Activated CD4-positive, alpha-beta T cell treated with anti-CD3 and anti-CD28 coated beads for 36 hours (primary cell): ENCODE measurements around the gene SLC16A4. TPM values are rescaled to one million over a fixed set of nuclear protein-coding genes. Genes with fewer than 3 reads are reported as not detected.
"Not testable (repeated sequence)": the region's sequence is repeated elsewhere in the genome, so short reads cannot be mapped to it uniquely, and the experiment has no call there.

ENCODE experiments used
- ATAC-seq: fragments of 200-7000 bp; cut with Tn5 transposase; one replicate; pipeline ENCODE4 v1.10.0; 2021; ENCODE audit warnings: mild to moderate bottlenecking, moderate library complexity
- CTCF ChIA-PET: fragments of 350-600 bp; sonication (Branson Sonifier 250); formaldehyde crosslinking; loops from one replicate; lab custom pipeline; 2021; ENCODE audit warnings: antibody characterized with exemption; lab: Charles Lee
- POLR2A ChIA-PET: fragments of 350-600 bp; sonication (Branson Sonifier 250); formaldehyde crosslinking; loops from one replicate; lab custom pipeline; 2021; ENCODE audit warnings: antibody characterized with exemption, inconsistent platforms; lab: Charles Lee
- DNase-seq: peaks from one replicate; pipeline ENCODE4 v3.0.0-alpha.2; 2020
- H3K27ac Mint-ChIP-seq: one replicate; pipeline ENCODE4 v1.8.0; 2021; ENCODE audit warnings: mixed read lengths
- H3K27me3 Mint-ChIP-seq: one replicate; pipeline ENCODE4 v1.8.0; 2021; ENCODE audit warnings: mixed read lengths
- H3K36me3 Mint-ChIP-seq: one replicate; pipeline ENCODE4 v1.8.0; 2021; ENCODE audit warnings: low read depth, mixed read lengths
- H3K4me1 Mint-ChIP-seq: one replicate; pipeline ENCODE4 v1.8.0; 2021; ENCODE audit warnings: mixed read lengths
- H3K4me3 Mint-ChIP-seq: one replicate; pipeline ENCODE4 v1.8.0; 2021; ENCODE audit warnings: mild to moderate bottlenecking, moderate library complexity, mixed read lengths
- H3K9me3 Mint-ChIP-seq: one replicate; pipeline ENCODE4 v1.8.0; 2021; ENCODE audit warnings: low read depth, mixed read lengths
- intact Hi-C, 2 experiments: fragments of 100-400 bp; cut with DNase I in 1 of 2; cut with micrococcal nuclease in 1 of 2; formaldehyde crosslinking; loops; one replicate each; pipeline versions ENCODE4 v1.14.2 to v1.15.1; 2022 to 2024; cut with DNase I, micrococcal nuclease
- total RNA-seq, 2 experiments: library from RNA; stranded (reverse); gene quantifications; one replicate each; pipeline ENCODE4 v1.2.3, GENCODE V29; 2021

Gene SLC16A4
- total RNA-seq, 2 experiments from 2014 or later, result 0.14 to 0.44 TPM

DNA sequence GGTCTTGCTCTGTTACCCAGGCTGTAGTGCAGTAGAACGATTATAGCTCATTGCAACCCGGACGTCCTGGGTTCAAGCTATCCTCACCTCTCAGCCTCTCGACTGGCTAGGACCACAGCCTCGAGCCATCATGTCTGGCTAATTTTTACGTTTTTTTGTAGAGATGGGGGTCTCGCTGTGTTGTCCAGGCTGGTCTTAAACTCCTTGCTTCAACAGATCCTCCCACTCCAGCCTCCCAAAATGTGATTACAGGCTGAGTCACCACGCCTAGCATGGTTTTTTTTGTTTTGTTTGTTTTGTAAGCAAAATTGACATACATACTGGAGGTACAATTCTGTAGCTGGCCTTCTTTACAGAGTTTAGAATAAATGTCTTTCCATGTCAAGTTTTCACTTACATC, 17.7 kb upstream of the SLC16A4 start:
- Mint-ChIP-seq H3K36me3 (peaks cover 17% of the 10 kb centered on the region), H3K27me3 (no peaks in the 10 kb centered on the region), H3K27ac (no peak overlapping the region), H3K4me3 (peak overlapping the region; percentile 98), H3K4me1 (peaks cover 17% of the 10 kb centered on the region), H3K9me3 (no peaks in the 10 kb centered on the region)
- intact Hi-C loops, result loop anchor here in 1 of 2 experiments (10.0 kb wide), 1 partner anchor 376 kb away; no protein-coding TSS in a partner anchor
- ChIA-PET CTCF (interaction anchor here (0.8 to 9.7 kb wide), 18 partner anchors 9 to 205 kb away, joined by 3 to 94 read pairs (median 4); partner anchors contain the start of gene RBM15), POLR2A (interaction anchor here (2.3 kb wide), 1 partner anchor 70 kb away, joined by 15 read pairs; the partner anchor contains the start of gene RBM15)
- ATAC-seq, result no peak
- DNase-seq, result no peak

DNA sequence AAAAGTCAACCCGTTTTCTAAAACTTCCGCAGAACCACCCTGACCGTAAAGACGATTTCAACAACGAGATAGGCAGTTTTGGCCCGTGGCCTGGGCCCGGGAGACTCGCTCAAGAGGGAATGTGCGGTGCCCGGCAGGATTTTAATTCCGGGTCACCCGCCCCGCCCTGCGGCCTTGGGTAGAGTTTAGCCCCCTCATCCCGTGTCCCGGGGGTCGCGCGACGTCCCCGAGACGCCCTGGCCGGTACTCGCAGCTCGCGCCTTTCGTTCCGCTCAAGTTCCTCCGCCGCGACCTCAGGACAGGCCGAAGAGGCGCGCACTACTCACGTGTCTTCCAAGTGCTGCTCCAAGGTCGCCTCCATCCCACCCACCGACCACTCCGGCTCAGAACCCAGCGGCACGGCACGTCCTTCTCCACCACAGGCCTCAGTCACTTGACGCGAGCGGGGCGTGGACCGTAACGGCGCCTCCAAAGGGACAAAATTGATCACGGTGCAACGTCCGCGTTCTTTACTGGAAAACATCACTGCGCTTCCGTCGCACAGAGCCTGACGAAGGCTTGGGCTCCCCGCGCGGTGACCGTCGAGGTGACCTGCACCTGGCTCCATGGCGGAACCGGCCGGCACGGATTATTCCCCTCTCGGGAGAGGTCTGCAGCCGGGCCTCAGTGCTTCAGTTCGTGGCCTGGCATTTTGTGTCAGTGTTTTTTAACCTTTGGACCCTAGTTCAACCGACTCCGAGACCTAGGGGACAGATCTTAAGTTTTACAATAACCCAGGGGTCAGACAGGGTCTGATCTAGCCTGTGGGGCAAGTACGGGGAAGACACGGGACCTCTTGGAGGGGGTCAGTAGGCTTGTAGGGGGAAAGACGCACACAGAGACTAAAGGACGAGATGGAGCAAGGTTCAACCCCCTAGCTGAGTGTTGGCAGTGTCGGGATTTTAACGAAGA, 16.7 kb upstream of the SLC16A4 start, which contains the start of gene LAMTOR5:
TSS of gene LAMTOR5 (minus strand) at position 435 of the 951 bp plus-strand sequence. CDS start at position 361, 74 bp downstream.
- H3K9me3 Mint-ChIP-seq, result no peaks in the 10 kb centered on the region
- intact Hi-C loops, result loop anchor here (1.0 to 10.0 kb wide), 7 partner anchors 53 to 377 kb away; partner anchors contain the start of genes KCNC4 (in 1 of the 2) and STRIP1 (in 1 of the 2)
- H3K36me3 Mint-ChIP-seq, result peaks cover 17% of the 10 kb centered on the region
- DNase-seq, result peak; percentile 95
- peak within 1 kb of the TSS; percentile 98 for H3K4me3 Mint-ChIP-seq
- ChIA-PET CTCF (interaction anchor here (0.8 to 9.7 kb wide), 11 partner anchors 8 to 204 kb away, joined by 3 to 94 read pairs (median 6); partner anchors contain the start of gene RBM15), POLR2A (interaction anchor here (1.3 to 2.3 kb wide), 2 partner anchors 12 to 69 kb away, joined by 3 to 15 read pairs; partner anchors contain the start of gene RBM15)
- peak within 1 kb of the TSS; percentile 100 for H3K27ac Mint-ChIP-seq
- H3K27me3 Mint-ChIP-seq, result no peaks in the 10 kb centered on the region
- ATAC-seq, result peak; percentile 93
- peaks cover 17% of the 10 kb centered on the region for H3K4me1 Mint-ChIP-seq

DNA sequence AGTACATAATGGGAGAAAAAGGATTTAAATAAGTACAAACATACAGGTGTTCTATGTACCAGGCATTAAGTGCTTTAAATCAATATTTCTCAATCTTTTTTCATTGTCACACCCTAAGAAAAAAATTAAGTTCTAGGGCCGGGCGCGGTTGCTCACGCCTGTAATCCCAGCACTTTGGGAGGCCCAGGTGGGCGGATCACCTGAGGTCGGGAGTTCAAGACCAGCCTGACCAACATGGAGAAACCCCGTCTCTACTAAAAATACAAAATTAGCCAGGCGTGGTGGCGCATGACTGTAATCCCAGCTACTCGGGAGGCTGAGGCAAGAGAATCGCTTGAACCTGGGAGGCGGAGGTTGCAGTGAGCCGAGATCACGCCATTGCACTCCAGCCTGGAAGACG, 15.6 kb upstream of the SLC16A4 start:
- H3K27me3 Mint-ChIP-seq, ATAC-seq, H3K9me3 Mint-ChIP-seq, DNase-seq: not testable (repeated sequence)
- Mint-ChIP-seq H3K36me3 (peaks cover 19% of the 10 kb centered on the region), H3K27ac (peak overlapping the region; percentile 100), H3K4me1 (peaks cover 17% of the 10 kb centered on the region), H3K4me3 (peak overlapping the region; percentile 98)
- POLR2A ChIA-PET, result interaction anchor here (1.3 kb wide), 1 partner anchor 10 kb away, joined by 3 read pairs; no protein-coding TSS in a partner anchor
- intact Hi-C loops, result loop anchor here in 1 of 2 experiments (2.0 to 10.0 kb wide), 2 partner anchors 198 to 378 kb away; no protein-coding TSS in a partner anchor
- CTCF ChIA-PET, result interaction anchor here (1.2 kb wide), 1 partner anchor 54 kb away, joined by 6 read pairs; no protein-coding TSS in a partner anchor

DNA sequence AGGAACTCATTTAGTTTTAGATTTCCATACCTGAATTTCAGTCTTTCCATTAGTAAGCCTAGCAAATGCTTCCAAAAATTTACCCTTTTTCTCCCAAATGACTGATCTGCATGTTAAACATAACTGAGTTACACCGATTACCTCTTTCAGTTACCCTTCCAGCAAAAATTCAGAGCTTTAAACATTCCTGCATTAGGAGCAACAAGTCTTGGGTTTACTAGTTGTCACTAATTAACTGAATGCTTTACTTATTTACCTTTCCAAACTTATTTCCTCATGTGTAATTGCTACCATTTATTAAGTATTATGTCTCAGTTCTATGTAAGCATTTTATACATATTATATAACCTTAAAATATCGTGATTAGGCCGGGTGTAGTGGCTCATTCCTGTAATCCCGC, 13.6 kb upstream of the SLC16A4 start:
- Mint-ChIP-seq H3K27me3 (no peaks in the 10 kb centered on the region), H3K36me3 (peaks cover 28% of the 10 kb centered on the region), H3K4me3 (no peak overlapping the region), H3K4me1 (peaks cover 17% of the 10 kb centered on the region), H3K27ac (no peak overlapping the region), H3K9me3 (no peaks in the 10 kb centered on the region)
- POLR2A ChIA-PET, result interaction anchor here (0.6 to 0.7 kb wide), 2 partner anchors 55 to 493 kb away, joined by 3 to 5 read pairs; no protein-coding TSS in a partner anchor
- ATAC-seq, result no peak
- intact Hi-C loops, result loop anchor here in 1 of 2 experiments (10.0 kb wide), 1 partner anchor 380 kb away; no protein-coding TSS in a partner anchor
- no peak for DNase-seq
- CTCF ChIA-PET, result interaction anchor here (0.6 to 2.2 kb wide), 5 partner anchors 9 to 289 kb away, joined by 3 to 6 read pairs (median 3); partner anchors contain the start of gene RBM15

- no peaks in the 10 kb centered on the region for H3K9me3 Mint-ChIP-seq
- H3K4me3 Mint-ChIP-seq, result no peak overlapping the region
- H3K27me3 Mint-ChIP-seq, result no peaks in the 10 kb centered on the region
- DNase-seq (no peak), ATAC-seq (no peak)
- CTCF ChIA-PET, result interaction anchor here (0.5 to 2.2 kb wide), 5 partner anchors 9 to 207 kb away, joined by 3 to 6 read pairs (median 4); no protein-coding TSS in a partner anchor
- H3K36me3 Mint-ChIP-seq, result peaks cover 28% of the 10 kb centered on the region
- H3K27ac Mint-ChIP-seq, result no peak overlapping the region
- POLR2A ChIA-PET, result interaction anchor here (0.6 kb wide), 1 partner anchor 64 kb away, joined by 6 read pairs; no protein-coding TSS in a partner anchor
- intact Hi-C loops, result loop anchor here in 1 of 2 experiments (10.0 kb wide), 1 partner anchor 381 kb away; no protein-coding TSS in a partner anchor
- peaks cover 14% of the 10 kb centered on the region for H3K4me1 Mint-ChIP-seq
Observed at GRCh38 chr1:110403805-110404204, 13.0 kb upstream of the SLC16A4 start.

- H3K4me1 Mint-ChIP-seq, ATAC-seq, H3K9me3 Mint-ChIP-seq, H3K27ac Mint-ChIP-seq, H3K4me3 Mint-ChIP-seq, DNase-seq, H3K27me3 Mint-ChIP-seq, intact Hi-C loops: not testable (repeated sequence)
- peaks cover 33% of the 10 kb centered on the region for H3K36me3 Mint-ChIP-seq
- ChIA-PET POLR2A (interaction anchor here (1.3 kb wide), 1 partner anchor 10 kb away, joined by 3 read pairs; no protein-coding TSS in a partner anchor), CTCF (interaction anchor here (1.1 to 1.6 kb wide), 2 partner anchors 64 to 189 kb away, joined by 3 read pairs; no protein-coding TSS in a partner anchor)
Observed at GRCh38 chr1:110396259-110396958, 5.6 kb upstream of the SLC16A4 start.

DNA sequence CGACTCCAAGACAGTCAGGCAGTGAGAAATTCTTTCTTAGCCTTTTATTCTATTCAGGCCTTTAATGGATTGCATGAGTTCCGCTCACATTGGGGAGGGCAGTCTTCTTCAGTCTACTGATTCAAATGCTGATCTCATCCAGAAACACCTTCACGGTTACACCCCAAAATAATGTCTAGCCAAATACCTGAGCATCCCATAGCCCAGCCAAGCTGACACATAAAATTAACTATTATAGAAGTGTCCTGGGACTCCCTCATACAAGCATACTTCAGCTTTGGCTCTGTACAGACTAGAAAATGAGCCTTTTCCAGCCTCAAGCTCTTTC, 3.6 kb upstream of the SLC16A4 start:
- Mint-ChIP-seq H3K27ac (no peak overlapping the region), H3K4me3 (no peak overlapping the region), H3K36me3 (peaks cover 24% of the 10 kb centered on the region), H3K4me1 (no peaks in the 10 kb centered on the region), H3K27me3 (no peaks in the 10 kb centered on the region), H3K9me3 (no peaks in the 10 kb centered on the region)
- CTCF ChIA-PET, result no interaction called here
- DNase-seq, result no peak
- intact Hi-C loops, result no loop called here
- POLR2A ChIA-PET, result no interaction called here
- ATAC-seq, result no peak

GRCh38 chr1:110393691-110394492, 3.1 kb upstream of the SLC16A4 start:
- H3K27ac Mint-ChIP-seq, result no peak overlapping the region

GRCh38 chr1:110393286-110393685, 2.5 kb upstream of the SLC16A4 start:
- CTCF ChIA-PET, result interaction anchor here (1.3 kb wide), 1 partner anchor 54 kb away, joined by 3 read pairs; the partner anchor contains the start of gene RBM15
- H3K27ac Mint-ChIP-seq, result no peak overlapping the region
- intact Hi-C loops, result no loop called here
- DNase-seq (no peak), ATAC-seq (no peak)
- H3K27me3 Mint-ChIP-seq, result no peaks in the 10 kb centered on the region
- peaks cover 20% of the 10 kb centered on the region for H3K36me3 Mint-ChIP-seq
- no peaks in the 10 kb centered on the region for H3K9me3 Mint-ChIP-seq
- POLR2A ChIA-PET, result no interaction called here
- no peak overlapping the region for H3K4me3 Mint-ChIP-seq
- no peaks in the 10 kb centered on the region for H3K4me1 Mint-ChIP-seq

More at GRCh38 chr1:110393691-110394492, 3.1 kb upstream of the SLC16A4 start:
- H3K4me3 Mint-ChIP-seq, result no peak overlapping the region
- H3K27me3 Mint-ChIP-seq, result no peaks in the 10 kb centered on the region
- no peaks in the 10 kb centered on the region for H3K4me1 Mint-ChIP-seq
- DNase-seq, result no peak
- H3K9me3 Mint-ChIP-seq, result no peaks in the 10 kb centered on the region
- POLR2A ChIA-PET, result no interaction called here
- CTCF ChIA-PET, result interaction anchor here (1.3 kb wide), 1 partner anchor 55 kb away, joined by 3 read pairs; the partner anchor contains the start of gene RBM15
- peaks cover 24% of the 10 kb centered on the region for H3K36me3 Mint-ChIP-seq
- intact Hi-C loops, result no loop called here
- ATAC-seq, result no peak

- ChIA-PET POLR2A (no interaction called here), CTCF (interaction anchor here (1.1 kb wide), 1 partner anchor 22 kb away, joined by 3 read pairs; no protein-coding TSS in a partner anchor)
Observed at GRCh38 chr1:110390096-110390495, 730 bp downstream of the SLC16A4 start.

More at GRCh38 chr1:110390096-110390495, 730 bp downstream of the SLC16A4 start:
- Mint-ChIP-seq H3K4me3 (no peak overlapping the region), H3K27ac (no peak overlapping the region), H3K27me3 (no peaks in the 10 kb centered on the region), H3K36me3 (peaks cover 7% of the 10 kb centered on the region), H3K4me1 (peaks cover 5% of the 10 kb centered on the region), H3K9me3 (no peaks in the 10 kb centered on the region)
- DNase-seq (no peak), ATAC-seq (no peak)
- intact Hi-C loops, result no loop called here
